Suprapubic skin (tissue), 4 donors: ENCODE data around the gene BRWD1. TPM values are rescaled to one million over a fixed set of nuclear protein-coding genes. Genes with fewer than 3 reads are reported as not detected.

Experiments used
- DNase-seq, 2 donors: peaks; one replicate each; pipeline ENCODE4 v3.0.0-alpha.2; 2019; ENCODE audit warnings: low spot score in 2 of 2
- H3K27ac ChIP-seq: fragments of 200-600 bp; sonication (generic); one replicate; pipeline ENCODE4 v1.5.1; 2019
- H3K27me3 ChIP-seq: fragments of 200-600 bp; sonication (generic); one replicate; pipeline ENCODE4 v1.5.1; 2019
- H3K36me3 ChIP-seq: fragments of 200-600 bp; sonication (generic); one replicate; pipeline ENCODE4 v1.5.1; 2019
- H3K4me1 ChIP-seq: fragments of 200-600 bp; sonication (generic); one replicate; pipeline ENCODE4 v1.5.1; 2019
- H3K4me3 ChIP-seq: fragments of 200-600 bp; sonication (generic); one replicate; pipeline ENCODE4 v1.5.1; 2019; ENCODE audit warnings: mild to moderate bottlenecking
- H3K9me3 ChIP-seq: fragments of 200-600 bp; sonication (generic); one replicate; pipeline ENCODE4 v1.5.1; 2019
- CTCF ChIP-seq, 2 donors: fragments of 200-600 bp in 1 of 2; fragments of 450-650 bp in 1 of 2; sonication (generic) in 1 of 2; IDR thresholded peaks; one replicate each; pipeline ENCODE4 v1.5.1; 2016 to 2019; ENCODE audit warnings: antibody characterized with exemption in 2 of 2, mild to moderate bottlenecking in 1 of 2, moderate library complexity in 1 of 2
- EP300 ChIP-seq: sonication (generic); formaldehyde crosslinking; IDR thresholded peaks from one replicate; pipeline ENCODE4 v1.6.1; 2017; ENCODE audit warnings: antibody characterized with exemption
- POLR2A ChIP-seq, 2 donors: fragments of 450-650 bp; IDR thresholded peaks; one replicate each; pipeline ENCODE4 v1.6.1; 2017; ENCODE audit warnings: antibody characterized with exemption in 2 of 2, mild to moderate bottlenecking in 2 of 2, moderate library complexity in 2 of 2
- POLR2AphosphoS5 ChIP-seq, 3 donors: sonication (generic); formaldehyde crosslinking; IDR thresholded peaks; one replicate each; pipeline ENCODE4 v1.6.1; 2017; ENCODE audit warnings: antibody characterized with exemption in 3 of 3
- WGBS: methylation state at CpG from one replicate; pipeline ENCODE4 v1.1.5; 2018; 5-methylcytosine and 5-hydroxymethylcytosine counted together
- total RNA-seq, 4 donors: library from RNA; depleted of rRNA; stranded (reverse); fragments of >200 nt; gene quantifications; one replicate each; pipeline ENCODE4 v1.1.0, GENCODE V29; 2016

BRWD1 gene
- total RNA-seq, 4 donors from 2014 or later: 45.7 to 143 (median 63.1) TPM

DNA sequence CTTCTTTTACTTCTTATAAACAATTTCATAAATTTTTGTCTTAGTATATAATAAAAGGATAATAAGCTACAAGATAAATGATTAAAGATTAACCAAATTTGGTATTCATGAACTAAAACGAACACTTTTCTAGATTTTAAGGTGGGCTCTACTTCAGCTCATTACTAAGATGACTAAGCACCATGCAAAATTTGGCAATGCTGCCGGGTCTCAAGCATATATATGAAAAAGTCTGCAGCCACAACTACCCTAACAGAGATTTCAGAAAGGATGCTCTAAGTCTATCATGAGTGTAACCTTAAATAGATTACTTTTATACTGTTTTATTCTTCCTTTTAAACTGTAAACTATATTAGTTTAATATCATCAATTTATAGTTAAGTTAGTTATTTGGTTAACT lies 47.8 kb downstream of the BRWD1 start:
- WGBS: 42% methylated on average over 2 of the region's 2 CpGs
- H3K36me3 ChIP-seq: peaks cover 96% of the 10 kb centered on the region

DNA sequence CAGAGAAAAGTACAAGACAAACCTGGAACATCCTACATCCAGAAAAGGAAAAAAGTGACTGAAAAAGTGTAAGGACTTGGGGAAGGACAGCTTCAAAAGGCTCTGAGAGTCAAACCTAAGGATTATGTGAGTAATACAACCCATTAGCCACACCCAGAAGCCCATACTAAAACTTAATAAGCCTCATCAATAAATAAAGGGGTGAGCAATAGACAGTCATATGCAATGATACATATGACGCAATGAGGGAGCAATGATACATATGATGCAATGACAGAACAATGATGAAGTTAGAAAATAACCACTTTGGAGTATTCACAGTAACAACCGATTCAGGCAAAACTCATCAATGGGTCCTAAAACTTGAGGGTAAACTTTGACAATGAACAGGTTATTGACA lies 50.1 kb downstream of the BRWD1 start:
- Histone ChIP-seq H3K4me3 (no peak overlapping the region), H3K4me1 (no peaks in the 10 kb centered on the region), H3K27me3 (no peaks in the 10 kb centered on the region), H3K36me3 (peaks cover 89% of the 10 kb centered on the region), H3K9me3 (no peaks in the 10 kb centered on the region), H3K27ac (no peak overlapping the region)
- TF ChIP-seq EP300 (no peak), POLR2A (IDR thresholded peaks at IDR 0.05) (no peak), CTCF (IDR thresholded peaks at IDR 0.05) (no peak), POLR2AphosphoS5 (IDR thresholded peaks at IDR 0.05) (no peak)
- no peak for DNase-seq
- WGBS: 91% methylated on average over 2 of the region's 2 CpGs

More for the DNA sequence above, 47.8 kb downstream of the BRWD1 start:
- TF ChIP-seq POLR2AphosphoS5 (IDR thresholded peaks at IDR 0.05) (no peak), EP300 (no peak), POLR2A (IDR thresholded peaks at IDR 0.05) (no peak), CTCF (IDR thresholded peaks at IDR 0.05) (no peak)
- Histone ChIP-seq H3K4me3 (no peak overlapping the region), H3K4me1 (no peaks in the 10 kb centered on the region), H3K27me3 (no peaks in the 10 kb centered on the region), H3K9me3 (no peaks in the 10 kb centered on the region), H3K27ac (no peak overlapping the region)
- DNase-seq: no peak

DNA sequence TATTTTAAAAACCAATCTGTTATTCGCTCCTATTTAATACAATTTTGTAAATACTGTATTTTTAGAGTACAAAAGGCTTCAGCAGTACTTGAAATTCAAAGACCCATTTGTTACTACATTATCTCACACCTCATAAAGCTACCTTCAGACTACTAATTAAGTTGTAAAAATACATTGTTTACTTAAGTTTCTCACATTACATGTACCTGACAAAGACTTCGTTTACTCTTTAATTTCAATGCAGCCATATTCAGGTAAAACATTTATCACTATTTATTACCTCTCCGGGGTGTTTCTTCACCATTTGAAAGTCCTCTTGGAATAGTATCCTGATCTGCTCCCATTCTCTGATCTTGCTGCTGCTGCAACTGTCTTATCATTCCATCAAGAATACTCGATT lies 55.2 kb downstream of the BRWD1 start:
- Histone ChIP-seq H3K36me3 (peaks cover 86% of the 10 kb centered on the region), H3K9me3 (no peaks in the 10 kb centered on the region), H3K4me1 (no peaks in the 10 kb centered on the region), H3K4me3 (no peak overlapping the region), H3K27me3 (no peaks in the 10 kb centered on the region), H3K27ac (no peak overlapping the region)
- DNase-seq: no peak
- TF ChIP-seq CTCF (IDR thresholded peaks at IDR 0.05) (no peak), EP300 (no peak), POLR2A (IDR thresholded peaks at IDR 0.05) (no peak), POLR2AphosphoS5 (IDR thresholded peaks at IDR 0.05) (no peak)
- WGBS: 78% methylated on average over 4 of the region's 4 CpGs

- Histone ChIP-seq H3K27me3 (no peaks in the 10 kb centered on the region), H3K9me3 (no peaks in the 10 kb centered on the region), H3K4me3 (no peak overlapping the region), H3K4me1 (peaks cover 8% of the 10 kb centered on the region), H3K27ac (no peak overlapping the region), H3K36me3 (peaks cover 56% of the 10 kb centered on the region)
- DNase-seq: no peak
- WGBS: 71% methylated on average over 3 of the region's 3 CpGs
- no peak for TF ChIP-seq CTCF (IDR thresholded peaks at IDR 0.05)
- no peak for TF ChIP-seq EP300
- TF ChIP-seq POLR2A (IDR thresholded peaks at IDR 0.05): no peak
- no peak for TF ChIP-seq POLR2AphosphoS5 (IDR thresholded peaks at IDR 0.05)
Measured at GRCh38 chr21:39251326-39251725, 62.1 kb downstream of the BRWD1 start.

DNA sequence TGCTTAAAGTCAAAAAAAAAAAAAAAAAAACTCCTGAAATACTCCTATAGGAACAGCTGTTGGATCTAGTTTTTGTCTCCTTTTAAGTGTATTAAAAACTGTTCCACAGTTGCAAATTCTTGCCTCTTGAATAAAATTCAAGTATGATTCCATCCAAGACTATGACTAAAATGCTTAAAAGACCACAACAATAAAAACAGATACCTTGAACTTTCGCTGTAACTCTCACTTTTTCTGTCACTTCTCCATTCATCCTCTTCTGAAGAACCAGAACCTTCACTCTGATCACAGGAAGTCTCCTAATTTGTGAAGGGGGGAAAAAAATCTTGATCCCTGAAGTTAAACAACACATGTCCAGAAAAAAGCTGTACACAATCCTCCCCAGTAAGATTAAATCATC lies 75.2 kb downstream of the BRWD1 start:
- Histone ChIP-seq H3K9me3 (no peaks in the 10 kb centered on the region), H3K4me3 (no peak overlapping the region), H3K27me3 (no peaks in the 10 kb centered on the region), H3K4me1 (no peaks in the 10 kb centered on the region), H3K27ac (no peak overlapping the region), H3K36me3 (peaks cover 75% of the 10 kb centered on the region)
- DNase-seq: no peak
- TF ChIP-seq CTCF (IDR thresholded peaks at IDR 0.05) (no peak), POLR2A (IDR thresholded peaks at IDR 0.05) (no peak), EP300 (no peak), POLR2AphosphoS5 (IDR thresholded peaks at IDR 0.05) (no peak)
- WGBS: 90% methylated on average over 1 of the region's 1 CpG
